ENCODE data around the gene TPRA1. TPM values are rescaled to one million over a fixed set of nuclear protein-coding genes. Genes with fewer than 3 reads are reported as not detected.

Gene TPRA1
- polyA plus RNA-seq, 3 donors, result 36.2 to 46.4 (median 43.5) TPM

DNA sequence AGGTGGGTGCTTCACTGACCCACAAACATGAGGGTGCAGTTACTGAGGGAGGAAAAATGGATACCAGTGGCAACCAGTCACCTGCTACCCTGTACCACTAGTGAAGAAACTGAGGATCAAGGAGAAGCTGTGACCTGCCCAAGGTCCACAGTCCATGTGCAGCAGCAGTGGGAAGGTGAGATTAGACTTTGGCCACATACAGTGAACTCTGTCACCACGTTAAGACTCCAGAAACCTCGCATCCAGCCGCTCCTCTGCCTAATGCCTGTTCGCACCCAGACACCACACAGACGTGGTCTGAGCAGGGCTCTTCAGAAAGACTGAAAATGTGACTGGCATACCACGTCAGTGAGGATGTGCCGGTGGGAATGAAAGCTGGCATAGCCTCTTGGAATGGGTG, 20.0 kb downstream of the TPRA1 start:
- no peak for DNase-seq

DNA sequence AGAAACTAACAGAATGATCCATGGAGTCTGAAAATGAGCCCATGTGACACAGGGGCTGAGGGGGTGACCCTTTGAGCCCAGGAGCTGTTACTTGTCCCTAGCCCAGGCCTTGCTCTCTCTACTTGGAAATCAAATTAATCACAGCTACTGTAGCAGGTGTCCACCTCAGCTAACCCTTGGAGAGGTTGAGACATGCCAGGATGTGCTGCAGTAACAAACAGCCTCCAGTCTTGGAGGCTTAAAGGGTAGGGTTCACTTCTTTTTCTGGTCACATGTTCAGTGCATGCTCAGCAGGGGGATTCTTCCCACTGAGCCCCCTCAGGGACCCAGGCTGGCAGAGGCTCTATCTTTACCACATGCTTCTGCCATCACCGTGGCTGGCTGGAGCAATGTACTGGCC, 21.4 kb downstream of the TPRA1 start:
- no peak for DNase-seq

DNA sequence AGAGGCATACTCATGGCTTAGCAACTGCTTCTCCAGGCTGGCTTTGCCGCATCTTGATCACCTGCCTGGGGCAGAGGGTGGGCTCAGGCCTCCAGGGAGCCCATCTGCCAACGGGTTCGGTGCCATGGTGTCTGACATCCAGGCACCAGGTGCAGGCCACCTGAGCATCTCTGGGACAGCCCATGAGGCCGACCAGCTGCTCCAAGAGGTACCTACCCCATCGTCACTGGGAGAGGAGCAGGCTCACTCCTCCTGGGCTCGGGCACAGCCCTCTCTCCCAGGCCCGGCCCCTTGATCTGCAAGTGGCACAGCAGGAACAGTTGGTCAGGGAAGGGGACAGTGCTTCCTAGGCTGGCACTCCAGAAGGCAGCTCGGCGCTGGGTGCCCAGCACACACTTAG, 21.9 kb downstream of the TPRA1 start:
- DNase-seq, result no peak

DNA sequence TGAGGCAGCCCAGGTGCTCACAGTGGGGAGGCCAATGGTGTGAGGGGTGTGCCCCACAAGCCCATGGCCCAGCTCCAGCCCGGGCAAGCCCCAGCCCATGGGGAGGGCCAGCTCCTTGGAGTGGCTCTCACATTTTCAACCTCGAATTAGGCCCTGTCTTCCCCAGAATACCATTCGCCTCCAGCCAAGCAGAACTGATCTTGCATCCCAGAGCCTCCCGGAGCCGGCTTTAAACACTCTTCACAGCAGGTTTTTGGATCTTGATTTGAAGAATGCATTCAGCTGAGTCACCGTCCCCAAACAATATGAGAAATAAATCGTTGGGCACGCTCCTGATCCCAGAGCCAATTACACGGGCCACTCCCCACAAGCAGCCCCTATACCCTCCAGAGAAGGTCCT, 23.7 kb downstream of the TPRA1 start:
- DNase-seq, result no peak

DNA sequence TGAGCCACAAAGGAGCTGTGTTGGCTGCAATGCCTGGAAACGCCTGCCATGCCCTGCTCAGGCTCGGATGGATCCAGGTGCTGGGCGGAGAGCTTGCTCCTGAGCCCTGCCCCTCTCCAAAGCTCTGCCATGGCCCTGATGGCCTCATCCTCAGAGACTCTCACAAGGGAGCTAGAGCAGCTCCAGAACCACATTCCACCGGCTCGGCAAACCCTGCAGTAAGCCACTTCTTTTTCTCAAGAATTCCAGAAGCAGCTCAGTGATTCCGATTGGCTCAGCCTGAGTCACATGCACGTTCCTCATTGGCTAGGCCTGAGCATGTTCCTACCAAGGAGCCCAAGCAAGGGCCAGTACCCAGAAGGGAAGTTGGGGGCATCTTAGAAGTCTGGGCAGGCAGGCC, 24.8 kb downstream of the TPRA1 start:
- no peak for DNase-seq

DNA sequence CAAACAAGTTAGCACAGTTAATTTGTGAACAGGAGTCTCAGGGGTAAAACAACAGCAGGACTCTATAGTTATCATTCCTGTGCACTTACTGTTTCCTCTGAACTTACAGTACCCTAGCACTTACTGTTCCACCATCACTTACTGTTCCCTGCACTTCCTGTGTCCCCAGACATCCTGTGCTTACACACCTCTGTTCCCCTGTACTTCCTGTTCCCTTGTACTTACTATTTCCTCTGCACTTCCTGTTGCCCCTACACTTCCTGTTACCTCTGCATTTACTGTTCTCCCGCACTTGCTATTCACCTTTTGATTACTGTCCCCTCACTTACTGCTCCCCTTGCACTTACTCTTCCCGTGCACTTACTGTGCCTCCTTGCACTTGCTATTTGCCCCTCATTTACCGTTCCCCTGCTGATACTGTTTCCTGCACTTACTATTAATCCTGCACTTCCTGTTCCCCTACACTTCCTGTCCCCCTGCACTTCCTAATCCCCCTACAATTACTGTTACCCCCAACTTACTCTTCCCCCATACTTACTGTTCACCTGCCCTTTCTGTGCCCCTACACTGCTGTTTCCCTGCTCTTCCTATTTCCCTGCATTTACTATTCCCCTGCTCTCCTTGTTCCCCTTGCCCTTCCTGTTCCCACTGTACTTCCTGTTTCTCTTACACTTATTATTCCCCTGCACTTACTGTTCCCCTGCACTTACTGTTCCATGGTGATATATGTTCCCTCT, 30.3 kb downstream of the TPRA1 start:
- no peak for DNase-seq

DNA sequence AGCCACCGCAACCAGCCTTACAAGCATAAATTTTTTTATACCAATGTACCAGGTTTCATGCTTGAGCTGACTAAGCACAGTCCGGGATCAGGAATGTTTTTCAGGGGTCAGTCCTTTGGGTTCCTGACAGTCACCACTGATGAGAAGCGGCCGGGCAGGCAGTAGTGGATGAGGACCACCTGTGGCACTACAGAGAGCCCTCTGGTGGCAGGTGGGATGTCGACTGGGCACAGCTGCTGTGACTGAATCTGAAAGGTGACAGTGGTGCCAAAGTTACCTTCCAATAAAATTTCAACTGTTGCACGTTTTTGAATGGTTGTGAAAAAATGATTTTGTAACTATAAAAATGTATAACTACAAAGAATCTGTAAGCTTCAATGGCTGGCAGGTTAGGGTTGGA, 34.0 kb downstream of the TPRA1 start:
- no peak for DNase-seq

DNA sequence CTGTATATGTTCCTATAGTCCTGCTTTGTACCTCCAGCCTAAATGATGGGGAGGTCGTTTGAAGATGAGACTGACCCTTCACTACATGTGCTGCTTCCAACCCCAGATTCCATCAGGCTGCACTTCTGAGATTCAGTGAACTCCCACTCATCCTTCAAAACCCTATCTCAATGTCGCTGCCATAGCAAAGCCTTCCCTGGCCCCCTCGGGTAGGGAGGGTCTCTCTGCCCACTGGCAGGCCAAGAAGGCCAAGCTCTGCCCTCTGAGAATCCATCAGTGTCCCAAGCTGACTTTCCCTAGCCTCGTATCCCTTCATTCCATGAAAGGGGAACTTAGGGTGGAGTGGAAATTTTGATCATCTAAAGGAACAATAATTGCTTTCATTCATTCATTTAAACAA, 35.4 kb downstream of the TPRA1 start:
- DNase-seq, result no peak

DNA sequence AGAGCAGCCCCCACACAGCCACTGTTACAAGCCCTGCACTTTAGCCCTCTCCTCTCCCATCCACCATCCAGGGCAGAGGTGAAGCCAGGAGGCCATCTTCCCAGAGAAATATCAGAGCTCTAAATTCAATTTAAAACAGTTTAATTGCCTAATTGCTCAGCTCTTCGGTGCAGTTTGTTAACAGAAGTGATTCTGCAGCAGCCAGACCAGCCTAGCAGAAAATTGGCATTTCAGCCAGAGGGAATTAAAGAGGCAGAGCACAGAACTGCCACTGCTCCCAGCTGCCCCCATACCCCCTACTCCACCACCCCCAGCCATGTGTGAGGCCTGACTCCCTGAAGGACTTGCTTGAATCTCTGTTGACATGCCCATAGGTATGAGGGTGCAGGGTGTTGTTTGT, 38.5 kb downstream of the TPRA1 start:
- DNase-seq, result no peak

DNA sequence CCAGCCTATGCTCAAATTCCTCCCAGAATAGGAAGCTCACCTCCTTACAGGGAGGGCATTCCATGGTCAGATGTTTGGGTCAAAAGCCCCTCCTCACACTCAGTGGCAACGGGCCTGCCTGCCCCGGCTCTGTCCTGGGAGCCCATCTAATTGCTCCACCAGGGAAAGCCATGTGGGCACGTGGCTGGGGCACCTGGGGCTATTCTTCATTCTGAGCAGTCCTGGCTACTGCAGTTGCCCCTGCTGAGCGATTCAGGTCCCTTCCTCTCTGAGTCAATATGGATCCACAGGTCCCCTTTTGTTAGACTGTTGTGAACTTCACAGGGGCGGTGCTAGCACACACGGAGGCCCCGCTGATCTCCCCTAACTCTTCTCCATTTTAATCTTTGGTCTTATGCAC, 39.4 kb downstream of the TPRA1 start:
- DNase-seq, result no peak

DNA sequence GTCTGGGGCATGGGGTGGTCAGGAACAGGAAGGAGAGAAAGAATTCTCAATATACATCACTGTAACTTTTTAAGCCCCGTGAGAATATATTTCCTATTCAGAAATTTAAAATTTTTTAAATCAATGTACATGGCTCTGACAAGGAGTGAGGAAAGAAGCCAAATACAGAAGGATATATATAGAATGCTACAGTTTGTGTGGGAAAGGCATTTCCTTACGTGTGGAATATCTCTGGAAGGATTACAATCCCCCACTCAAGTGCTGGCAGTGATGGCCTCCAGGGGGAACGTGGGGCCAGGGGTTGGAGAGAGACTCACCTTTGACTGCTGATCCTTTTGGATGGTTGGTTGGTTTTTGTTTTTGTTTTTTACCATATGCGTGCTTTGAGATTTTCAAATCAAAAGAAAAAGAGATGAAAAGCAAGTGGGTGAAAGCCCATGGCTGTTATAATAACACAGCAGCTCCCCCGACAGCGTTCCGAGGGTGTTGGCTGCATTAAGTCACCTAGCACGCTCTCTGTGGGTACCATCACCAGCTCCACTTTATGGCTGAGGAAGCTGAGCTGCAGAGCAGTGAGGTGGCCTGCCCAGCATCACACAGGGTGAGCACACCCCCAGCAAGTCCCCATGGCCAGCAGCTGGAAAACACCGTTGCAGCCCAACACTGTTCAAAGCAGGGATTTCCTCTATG, 39.9 kb downstream of the TPRA1 start:
- DNase-seq, result no peak

DNA sequence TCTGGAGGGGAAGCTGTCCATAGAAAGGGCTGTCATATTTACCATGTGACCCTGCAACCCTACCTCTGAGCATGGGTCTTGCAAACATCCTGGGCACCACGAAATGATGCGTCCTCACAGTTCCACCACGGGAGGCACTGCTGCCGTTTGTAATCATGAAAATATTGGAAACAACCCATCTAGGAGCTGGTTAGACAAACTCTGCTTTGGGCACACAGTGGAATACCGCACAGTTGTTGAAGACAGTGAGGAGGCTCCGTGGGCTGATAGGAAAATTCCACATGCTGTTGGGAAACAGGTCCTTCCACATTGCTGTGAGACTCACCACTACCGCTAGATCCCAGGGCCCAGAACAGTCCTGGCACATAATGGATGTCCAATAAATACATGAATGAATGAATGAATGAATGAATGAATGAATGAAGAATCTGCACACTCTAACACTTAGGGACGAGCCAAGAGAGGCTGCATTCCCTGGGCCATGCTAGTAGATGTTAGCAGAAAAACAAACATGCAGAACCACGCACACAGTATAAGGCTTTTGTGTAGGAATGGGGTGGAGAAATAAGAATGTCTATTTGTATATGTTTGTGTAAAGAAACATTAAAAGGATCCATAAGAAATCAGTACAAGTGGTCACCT, 40.6 kb downstream of the TPRA1 start:
- no peak for DNase-seq

DNA sequence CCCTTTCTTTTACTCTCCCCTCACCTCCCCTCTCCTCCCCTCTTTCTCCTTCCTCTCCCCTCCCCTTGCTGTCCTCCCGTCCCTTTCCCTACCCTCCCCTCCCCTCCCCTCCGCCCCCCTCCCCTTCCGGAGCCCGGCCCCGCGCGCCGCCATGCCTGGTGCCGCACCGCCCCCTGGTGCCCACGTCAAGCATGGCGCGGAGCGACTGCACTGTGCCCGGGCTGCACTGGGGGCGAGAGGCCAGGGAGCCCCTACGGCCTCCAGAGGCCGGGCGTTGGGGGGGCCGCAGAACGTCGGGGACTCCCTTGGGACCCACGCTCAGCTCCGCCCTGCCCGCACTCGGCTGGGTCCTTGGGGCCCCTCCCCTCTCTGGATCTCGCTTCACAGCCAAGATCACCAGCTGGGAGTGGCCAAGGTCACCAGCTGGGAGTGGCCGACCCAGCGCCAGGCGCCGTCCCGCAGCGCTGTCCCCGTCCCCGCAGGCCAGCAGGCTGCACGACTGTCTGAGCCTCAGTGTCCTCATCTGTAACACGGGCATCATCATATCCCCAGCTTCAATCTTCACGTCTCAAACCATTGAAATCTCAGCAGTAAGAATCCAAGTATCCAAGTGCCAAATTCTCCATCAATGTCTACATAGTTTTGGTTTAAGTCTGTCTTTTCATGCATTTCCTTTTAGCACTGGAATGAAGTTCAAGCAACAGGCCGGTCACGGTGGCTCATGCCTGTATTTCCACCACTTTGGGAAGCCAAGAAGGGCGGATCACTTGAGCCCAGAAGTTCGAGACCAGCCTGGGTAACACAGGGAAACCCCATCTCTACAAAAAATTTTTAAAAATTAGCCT, 42.5 kb downstream of the TPRA1 start:
- peak; percentile 69 for DNase-seq

DNA sequence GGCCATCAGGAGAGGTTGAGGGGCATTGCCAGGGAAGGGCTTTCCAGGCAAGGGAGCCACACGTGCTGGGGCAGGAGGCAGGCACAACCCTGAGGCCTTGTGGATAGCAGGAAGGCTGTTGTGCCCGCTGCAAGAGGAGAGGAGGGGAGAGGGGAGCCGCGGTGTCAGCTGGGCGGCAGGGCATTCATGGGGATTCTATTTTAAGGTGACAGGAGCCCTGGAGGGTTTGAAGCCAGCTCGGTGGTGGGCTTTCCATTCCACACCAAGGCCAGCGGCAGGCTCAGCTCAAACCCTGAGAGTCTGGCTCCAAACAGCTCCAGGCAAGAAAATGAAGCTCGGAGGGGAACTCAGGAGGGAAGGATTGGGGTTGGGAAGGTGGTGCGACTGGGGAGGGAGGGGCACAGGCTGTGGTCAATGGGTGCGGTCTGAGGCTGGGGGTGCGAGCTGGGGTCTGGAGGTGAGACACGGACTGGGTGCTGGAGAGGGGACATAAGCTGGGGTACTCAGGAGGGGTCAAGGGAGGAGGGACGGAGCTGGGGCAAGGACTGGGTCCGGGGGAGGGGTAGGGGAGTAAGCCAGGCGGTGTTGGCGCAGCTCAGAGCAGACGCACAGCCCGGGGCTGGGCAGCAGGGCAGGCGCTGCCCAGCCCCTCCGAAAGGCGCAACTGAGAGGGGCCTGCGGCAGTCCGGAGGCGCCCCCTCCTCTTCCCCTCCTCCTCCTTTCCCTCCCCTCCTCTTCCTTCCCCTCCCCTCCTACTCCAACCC, 43.4 kb downstream of the TPRA1 start:
- DNase-seq, result no peak

DNA sequence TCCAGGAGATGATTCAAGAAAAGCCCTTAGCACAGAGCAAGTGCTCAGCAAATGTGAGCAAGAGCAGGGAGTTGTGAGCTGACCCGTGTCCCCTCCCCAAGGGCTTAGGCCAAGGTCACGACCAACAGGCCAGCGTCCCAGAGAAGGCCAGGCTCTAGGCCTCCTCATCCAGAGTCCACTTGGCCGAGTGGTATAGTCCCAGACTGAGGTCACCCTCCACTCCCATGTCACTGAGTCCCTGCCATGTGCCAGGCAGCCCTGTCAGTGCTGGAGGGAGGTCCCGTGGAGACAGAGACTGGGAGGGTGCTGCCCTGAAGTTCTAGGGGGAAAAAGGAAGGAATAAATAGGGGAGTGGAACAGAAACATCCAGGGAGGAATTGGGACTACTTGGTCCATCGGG, 44.0 kb downstream of the TPRA1 start:
- no peak for DNase-seq

DNA sequence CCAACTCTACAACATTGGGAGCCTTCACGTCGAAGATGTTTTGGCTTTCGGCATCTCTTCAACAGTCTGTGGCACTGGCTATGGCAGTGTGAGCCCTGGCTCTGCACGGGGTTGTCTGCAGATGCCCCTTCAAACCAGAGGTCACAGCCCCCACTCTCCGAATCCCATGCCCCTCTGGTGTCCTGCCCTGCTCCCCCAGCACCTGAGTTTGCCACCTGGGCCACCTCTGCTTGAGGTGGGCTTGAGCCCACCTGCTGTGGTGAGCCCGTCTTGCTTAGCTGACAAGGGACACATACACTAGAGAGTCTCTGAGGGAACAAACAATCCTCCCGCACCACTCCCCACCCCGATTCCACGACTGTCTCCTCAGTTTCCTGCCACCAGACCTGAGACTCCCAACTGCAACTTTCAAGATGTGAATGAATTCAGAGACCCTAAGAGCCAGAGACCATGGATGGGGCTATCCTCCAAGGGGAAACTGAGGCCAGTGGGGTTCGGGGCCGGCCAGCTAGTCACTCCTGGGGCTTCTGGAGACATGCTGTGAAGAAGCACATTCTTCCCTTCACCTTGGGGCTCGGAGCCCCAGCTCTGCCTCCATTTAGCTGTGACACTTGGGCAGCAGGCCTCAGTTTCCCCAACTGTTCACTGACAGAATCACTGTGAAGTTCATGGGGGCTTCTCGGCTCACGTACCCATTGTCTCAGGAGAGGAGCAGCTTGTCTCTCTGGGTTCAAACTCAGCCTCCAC, 44.6 kb downstream of the TPRA1 start:
- no peak for DNase-seq

DNA sequence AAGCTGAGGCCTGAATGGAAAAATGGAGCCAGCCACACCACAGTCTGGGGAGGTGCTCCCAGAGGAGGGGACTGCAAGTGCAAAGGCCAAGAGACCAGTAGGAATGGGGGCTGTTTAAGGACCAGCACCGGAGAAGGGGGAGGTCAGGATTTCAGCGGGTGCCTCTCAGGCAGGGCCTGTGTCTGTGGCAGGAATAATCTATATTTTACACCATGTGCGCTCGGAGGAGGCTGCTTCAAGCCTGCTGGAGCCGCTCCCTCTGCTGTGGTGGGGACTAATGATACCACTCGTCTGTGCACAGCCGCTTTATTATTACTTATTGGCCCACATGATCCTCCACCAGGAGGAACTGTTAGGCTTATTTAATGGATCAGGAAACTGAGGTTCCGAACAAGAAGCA, 45.3 kb downstream of the TPRA1 start:
- DNase-seq, result no peak

DNA sequence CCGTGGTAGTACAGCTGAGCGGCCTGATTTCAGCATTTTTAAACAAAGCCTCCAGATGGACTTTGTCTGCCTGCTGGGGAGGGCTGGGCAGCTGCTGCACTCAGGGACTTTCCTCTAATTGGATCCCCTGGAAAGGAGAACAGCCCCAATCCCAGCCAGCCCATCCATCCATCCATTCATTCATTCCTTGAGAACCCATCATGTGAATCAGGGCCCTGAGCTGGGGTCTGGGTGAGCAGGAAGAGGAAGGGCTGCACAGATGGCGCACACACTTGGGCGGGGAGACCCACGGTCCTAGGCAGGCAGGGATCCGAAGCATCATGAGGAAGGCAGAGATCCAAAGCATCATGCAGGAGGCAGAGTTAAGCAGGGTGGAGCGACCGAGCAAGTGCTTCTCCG, 45.7 kb downstream of the TPRA1 start:
- no peak for DNase-seq

DNA sequence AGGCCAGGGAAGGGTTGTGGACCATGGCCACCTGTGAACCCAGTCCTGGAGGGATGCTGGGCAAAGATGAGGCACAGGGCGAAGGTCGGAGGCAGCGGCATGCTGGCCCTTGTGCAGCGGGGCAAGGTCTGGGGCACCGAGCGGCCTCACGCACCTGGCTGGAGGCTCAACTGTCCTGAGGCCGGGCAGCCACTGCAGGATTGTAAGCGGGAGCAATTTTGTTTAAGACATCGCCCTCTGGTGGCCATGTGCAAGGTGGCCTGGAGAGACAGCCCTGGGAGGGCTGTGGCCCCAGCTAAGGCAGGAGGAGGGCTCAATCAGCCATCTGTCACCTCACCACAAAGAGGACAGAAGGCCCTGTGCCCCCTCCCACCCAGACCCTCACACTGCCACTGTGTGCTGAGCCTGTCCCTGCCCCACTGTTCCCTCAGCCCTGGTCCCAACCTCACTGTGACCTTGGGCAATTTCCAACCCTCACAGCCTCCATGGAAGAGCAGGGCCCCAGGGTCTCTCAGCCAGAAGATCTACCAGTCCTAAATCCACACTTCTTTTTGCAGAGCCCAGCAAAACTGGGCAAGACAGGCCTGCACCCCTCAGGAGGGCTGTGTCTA, 46.2 kb downstream of the TPRA1 start:
- DNase-seq, result peak; percentile 41

DNA sequence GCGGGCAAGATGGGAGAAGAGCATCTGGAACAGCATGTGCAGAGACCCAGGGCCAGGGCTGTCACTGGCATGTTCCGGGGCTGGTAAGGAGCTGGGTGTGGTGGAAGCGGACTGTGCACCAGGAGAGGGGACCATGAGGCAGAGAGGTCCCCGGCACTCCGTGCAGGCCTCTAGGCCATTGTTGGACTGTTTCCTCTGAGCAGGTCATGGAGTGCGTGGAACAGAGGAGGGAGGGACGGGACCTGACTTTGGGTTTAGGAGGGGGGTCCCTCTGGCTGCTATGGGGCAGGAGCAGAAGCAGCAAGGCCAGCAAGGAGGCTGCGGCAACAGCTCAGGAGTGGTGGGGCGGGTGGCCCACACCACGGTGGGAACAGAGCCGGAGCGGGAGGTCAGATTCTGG, 47.1 kb downstream of the TPRA1 start:
- no peak for DNase-seq

Data from renal pelvis (tissue), 4 donors.